ENCODE measurements around the gene AKR7A2. TPM values are rescaled to one million over a fixed set of nuclear protein-coding genes. Genes with fewer than 3 reads are reported as not detected.
A peak's percentile ranks its signal among the peaks of the same experiment; 100 is the strongest.

AKR7A2 gene
- total RNA-seq, 4 donors from 2014 or later: 45.4 to 80.2 (median 60.2) TPM

- H3K36me3 ChIP-seq: peaks cover 0 to 22% of the 10 kb centered on the region in 2 donors
These were observed 5.4 kb upstream of the AKR7A2 start for GRCh38 chr1:19317126-19317910.

DNA sequence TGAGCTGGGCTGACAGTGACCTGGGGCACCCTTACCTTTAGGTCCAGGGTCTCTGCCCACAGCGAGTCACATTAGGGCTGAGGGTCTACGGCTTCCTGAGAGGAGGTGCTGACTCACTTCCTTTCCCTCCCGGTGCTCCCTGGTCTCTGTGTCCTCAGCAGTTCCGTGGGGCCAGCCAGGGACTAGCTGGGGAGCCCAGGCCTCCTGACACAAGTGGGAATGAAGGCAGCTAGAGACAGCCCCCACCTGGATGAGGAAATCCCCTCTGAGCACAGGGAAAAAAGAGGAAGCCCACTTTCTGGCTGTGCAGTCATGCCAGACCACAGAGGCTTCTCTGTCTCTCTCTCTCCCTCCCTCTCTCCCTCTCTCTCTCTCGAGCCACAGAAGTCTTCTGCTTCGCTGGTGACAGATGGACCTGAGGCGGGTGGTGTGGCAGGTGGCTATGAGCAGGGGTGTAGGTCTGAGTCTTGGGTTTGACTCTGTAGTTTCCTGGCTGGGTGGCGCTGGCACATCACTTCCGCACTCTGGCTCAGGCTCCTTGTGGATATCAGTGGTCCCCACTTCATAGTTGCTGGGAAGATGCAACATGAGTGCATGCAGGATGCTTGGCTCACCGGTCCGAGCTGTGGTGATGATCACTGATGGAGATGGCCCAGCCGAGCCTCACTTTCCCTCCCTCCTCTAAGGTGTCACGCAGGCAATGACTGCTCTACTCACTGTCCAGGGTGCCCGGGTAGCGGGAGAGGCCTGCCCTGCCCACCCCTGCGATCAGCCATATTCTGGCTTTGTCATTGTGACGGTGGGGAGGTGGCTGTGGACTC lies 3.6 kb upstream of the AKR7A2 start:
- in situ Hi-C loops (cut with MboI; ENCODE audit: low sequenced_read_pairs in 4 of 4) (no loop called here), intact Hi-C loops (cut with DNase I; ENCODE audit: low total_unique reads) (loop anchor here (1.0 to 10.0 kb wide), 2 partner anchors 21 to 339 kb away; no protein-coding TSS in a partner anchor)
- no peak overlapping the region for H3K4me3 ChIP-seq
- H3K27me3 ChIP-seq: no peaks in the 10 kb centered on the region
- ATAC-seq: no peak
- no peak for DNase-seq
- peaks cover 18 to 19% of the 10 kb centered on the region in 2 donors for H3K4me1 ChIP-seq
- peaks cover 0 to 22% of the 10 kb centered on the region in 2 donors for H3K36me3 ChIP-seq
- no peak overlapping the region for H3K27ac ChIP-seq
- TF ChIP-seq, protein P1, sequence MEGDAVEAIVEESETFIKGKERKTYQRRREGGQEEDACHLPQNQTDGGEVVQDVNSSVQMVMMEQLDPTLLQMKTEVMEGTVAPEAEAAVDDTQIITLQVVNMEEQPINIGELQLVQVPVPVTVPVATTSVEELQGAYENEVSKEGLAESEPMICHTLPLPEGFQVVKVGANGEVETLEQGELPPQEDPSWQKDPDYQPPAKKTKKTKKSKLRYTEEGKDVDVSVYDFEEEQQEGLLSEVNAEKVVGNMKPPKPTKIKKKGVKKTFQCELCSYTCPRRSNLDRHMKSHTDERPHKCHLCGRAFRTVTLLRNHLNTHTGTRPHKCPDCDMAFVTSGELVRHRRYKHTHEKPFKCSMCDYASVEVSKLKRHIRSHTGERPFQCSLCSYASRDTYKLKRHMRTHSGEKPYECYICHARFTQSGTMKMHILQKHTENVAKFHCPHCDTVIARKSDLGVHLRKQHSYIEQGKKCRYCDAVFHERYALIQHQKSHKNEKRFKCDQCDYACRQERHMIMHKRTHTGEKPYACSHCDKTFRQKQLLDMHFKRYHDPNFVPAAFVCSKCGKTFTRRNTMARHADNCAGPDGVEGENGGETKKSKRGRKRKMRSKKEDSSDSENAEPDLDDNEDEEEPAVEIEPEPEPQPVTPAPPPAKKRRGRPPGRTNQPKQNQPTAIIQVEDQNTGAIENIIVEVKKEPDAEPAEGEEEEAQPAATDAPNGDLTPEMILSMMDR (IDR thresholded peaks at IDR 0.05 in 4 of 5, conservative IDR thresholded peaks at IDR 0.05 in 1 of 5): no peak
- TF ChIP-seq POLR2A (IDR thresholded peaks at IDR 0.05): no peak
- no peaks in the 10 kb centered on the region for H3K9me3 ChIP-seq

More at GRCh38 chr1:19317126-19317910, 5.4 kb upstream of the AKR7A2 start:
- intact Hi-C loops (cut with DNase I; ENCODE audit: low total_unique reads): loop anchor here (10.0 kb wide), 1 partner anchor 337 kb away; no protein-coding TSS in a partner anchor
- H3K4me3 ChIP-seq: no peak overlapping the region
- ATAC-seq (no peak), DNase-seq (no peak)
- no peak for TF ChIP-seq POLR2A (IDR thresholded peaks at IDR 0.05)
- TF ChIP-seq, protein P1 (IDR thresholded peaks at IDR 0.05 in 4 of 5, conservative IDR thresholded peaks at IDR 0.05 in 1 of 5): no peak
- peaks cover 9 to 10% of the 10 kb centered on the region in 2 donors for H3K4me1 ChIP-seq
- no peaks in the 10 kb centered on the region for H3K27me3 ChIP-seq
- H3K9me3 ChIP-seq: no peaks in the 10 kb centered on the region
- H3K27ac ChIP-seq: no peak overlapping the region
- in situ Hi-C loops (cut with MboI; ENCODE audit: low sequenced_read_pairs in 4 of 4): no loop called here

DNA sequence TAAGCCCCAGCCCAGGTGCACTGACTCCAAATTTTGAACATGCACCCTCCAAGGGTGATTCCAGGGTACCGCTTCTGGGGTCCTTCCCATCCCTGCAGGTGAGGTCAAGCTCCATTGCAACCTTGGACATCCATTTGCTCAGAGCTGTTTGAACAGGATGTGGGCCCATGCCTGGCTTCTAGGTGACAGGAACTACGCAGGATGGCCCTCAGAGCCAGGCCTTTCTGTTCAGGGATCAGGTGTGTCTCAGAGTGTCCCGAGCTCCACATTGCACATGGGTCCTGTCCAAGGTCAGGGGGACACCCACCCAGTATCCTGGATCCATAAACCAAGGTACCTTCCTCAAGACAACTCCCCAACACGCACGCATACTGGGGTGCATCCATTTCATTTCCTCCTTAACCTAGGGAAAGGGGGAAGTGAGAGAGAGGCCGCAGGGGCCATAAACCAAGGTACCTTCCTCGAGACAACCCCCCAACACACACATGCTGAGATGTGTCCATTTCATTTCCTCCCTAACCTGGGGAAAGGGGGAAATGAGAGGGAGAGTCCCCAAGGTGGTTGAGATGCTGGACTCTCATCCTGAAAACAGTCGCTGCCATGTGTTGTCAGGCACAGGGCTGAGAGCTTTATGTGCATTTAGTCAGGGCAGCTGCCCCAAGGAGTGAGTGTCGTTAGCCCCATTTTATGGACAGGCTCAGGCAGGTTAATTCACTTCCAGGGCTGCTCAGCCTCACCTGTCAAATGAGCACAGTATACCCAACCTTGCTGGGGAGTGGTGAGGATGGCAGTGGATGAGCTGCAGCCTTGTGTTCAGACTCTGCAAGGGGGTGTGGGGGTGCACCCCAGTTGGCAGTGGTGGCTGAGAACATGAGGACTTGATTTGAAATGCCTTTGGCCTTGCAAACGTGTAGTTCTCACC lies 2.3 kb upstream of the AKR7A2 start:
- TF ChIP-seq, protein P1 (IDR thresholded peaks at IDR 0.05 in 4 of 5, conservative IDR thresholded peaks at IDR 0.05 in 1 of 5): no peak
- no peak for TF ChIP-seq POLR2A (IDR thresholded peaks at IDR 0.05)
- in situ Hi-C loops (cut with MboI; ENCODE audit: low sequenced_read_pairs in 4 of 4) (no loop called here), intact Hi-C loops (cut with DNase I; ENCODE audit: low total_unique reads) (loop anchor here (2.0 to 10.0 kb wide), 3 partner anchors 62 to 341 kb away; partner anchors contain the start of genes EMC1 and MRTO4)
- H3K9me3 ChIP-seq: no peaks in the 10 kb centered on the region
- ATAC-seq (no peak), DNase-seq (no peak)
- peaks cover 0 to 17% of the 10 kb centered on the region in 2 donors for H3K36me3 ChIP-seq
- no peaks in the 10 kb centered on the region for H3K27me3 ChIP-seq
- H3K4me3 ChIP-seq: no peak overlapping the region
- H3K4me1 ChIP-seq: peaks cover 19 to 20% of the 10 kb centered on the region in 2 donors
- H3K27ac ChIP-seq: no peak overlapping the region

- Histone ChIP-seq H3K4me1 (peaks cover 19 to 20% of the 10 kb centered on the region in 2 donors), H3K27me3 (no peaks in the 10 kb centered on the region), H3K36me3 (peaks cover 0 to 12% of the 10 kb centered on the region in 2 donors), H3K27ac (peak overlapping the region; percentile 93 to 97 (median 96)), H3K4me3 (peak overlapping the region in 1 of 4 donors; percentile 90), H3K9me3 (no peaks in the 10 kb centered on the region)
- in situ Hi-C loops (cut with MboI; ENCODE audit: low sequenced_read_pairs in 4 of 4) (no loop called here), intact Hi-C loops (cut with DNase I; ENCODE audit: low total_unique reads) (loop anchor here (2.0 to 10.0 kb wide), 3 partner anchors 61 to 341 kb away; partner anchors contain the start of genes EMC1 and MRTO4)
- DNase-seq (no peak), ATAC-seq (no peak)
- no peak for TF ChIP-seq POLR2A (IDR thresholded peaks at IDR 0.05)
- TF ChIP-seq, protein P1 (IDR thresholded peaks at IDR 0.05 in 4 of 5, conservative IDR thresholded peaks at IDR 0.05 in 1 of 5): no peak
These were observed 1.7 kb upstream of the AKR7A2 start for GRCh38 chr1:19313636-19313959.

All from gastrocnemius medialis (tissue), 4 donors.